Measurements from ENCODE around the gene MED13L.

DNA sequence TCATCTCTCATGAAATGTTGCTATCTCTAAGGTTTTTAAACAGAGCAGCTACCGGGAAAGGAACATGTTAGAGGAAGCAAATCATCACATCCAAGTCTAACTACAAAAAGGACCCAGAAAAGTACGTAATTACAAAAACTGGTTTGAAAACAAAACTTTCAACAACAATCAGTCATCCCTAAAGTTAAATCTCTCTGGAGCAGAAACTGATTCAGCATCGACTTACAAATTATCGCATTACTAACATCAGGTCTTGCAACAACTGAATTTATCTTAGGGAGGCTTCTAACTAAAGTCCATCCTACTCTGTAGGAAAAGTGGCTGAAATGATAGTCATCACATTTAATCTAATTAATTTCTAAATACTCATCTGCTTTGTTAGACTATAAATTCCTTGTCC lies 137.0 kb downstream of the MED13L start:
- TF ChIP-seq, protein P1, sequence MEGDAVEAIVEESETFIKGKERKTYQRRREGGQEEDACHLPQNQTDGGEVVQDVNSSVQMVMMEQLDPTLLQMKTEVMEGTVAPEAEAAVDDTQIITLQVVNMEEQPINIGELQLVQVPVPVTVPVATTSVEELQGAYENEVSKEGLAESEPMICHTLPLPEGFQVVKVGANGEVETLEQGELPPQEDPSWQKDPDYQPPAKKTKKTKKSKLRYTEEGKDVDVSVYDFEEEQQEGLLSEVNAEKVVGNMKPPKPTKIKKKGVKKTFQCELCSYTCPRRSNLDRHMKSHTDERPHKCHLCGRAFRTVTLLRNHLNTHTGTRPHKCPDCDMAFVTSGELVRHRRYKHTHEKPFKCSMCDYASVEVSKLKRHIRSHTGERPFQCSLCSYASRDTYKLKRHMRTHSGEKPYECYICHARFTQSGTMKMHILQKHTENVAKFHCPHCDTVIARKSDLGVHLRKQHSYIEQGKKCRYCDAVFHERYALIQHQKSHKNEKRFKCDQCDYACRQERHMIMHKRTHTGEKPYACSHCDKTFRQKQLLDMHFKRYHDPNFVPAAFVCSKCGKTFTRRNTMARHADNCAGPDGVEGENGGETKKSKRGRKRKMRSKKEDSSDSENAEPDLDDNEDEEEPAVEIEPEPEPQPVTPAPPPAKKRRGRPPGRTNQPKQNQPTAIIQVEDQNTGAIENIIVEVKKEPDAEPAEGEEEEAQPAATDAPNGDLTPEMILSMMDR (IDR thresholded peaks at IDR 0.05) = no peak
- TF ChIP-seq, protein P2, sequence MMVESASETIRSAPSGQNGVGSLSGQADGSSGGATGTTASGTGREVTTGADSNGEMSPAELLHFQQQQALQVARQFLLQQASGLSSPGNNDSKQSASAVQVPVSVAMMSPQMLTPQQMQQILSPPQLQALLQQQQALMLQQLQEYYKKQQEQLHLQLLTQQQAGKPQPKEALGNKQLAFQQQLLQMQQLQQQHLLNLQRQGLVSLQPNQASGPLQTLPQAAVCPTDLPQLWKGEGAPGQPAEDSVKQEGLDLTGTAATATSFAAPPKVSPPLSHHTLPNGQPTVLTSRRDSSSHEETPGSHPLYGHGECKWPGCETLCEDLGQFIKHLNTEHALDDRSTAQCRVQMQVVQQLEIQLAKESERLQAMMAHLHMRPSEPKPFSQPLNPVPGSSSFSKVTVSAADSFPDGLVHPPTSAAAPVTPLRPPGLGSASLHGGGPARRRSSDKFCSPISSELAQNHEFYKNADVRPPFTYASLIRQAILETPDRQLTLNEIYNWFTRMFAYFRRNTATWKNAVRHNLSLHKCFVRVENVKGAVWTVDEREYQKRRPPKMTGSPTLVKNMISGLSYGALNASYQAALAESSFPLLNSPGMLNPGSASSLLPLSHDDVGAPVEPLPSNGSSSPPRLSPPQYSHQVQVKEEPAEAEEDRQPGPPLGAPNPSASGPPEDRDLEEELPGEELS (CRISPR knock-in tag; IDR thresholded peaks at IDR 0.05) = no peak
- TF ChIP-seq, protein P3, sequence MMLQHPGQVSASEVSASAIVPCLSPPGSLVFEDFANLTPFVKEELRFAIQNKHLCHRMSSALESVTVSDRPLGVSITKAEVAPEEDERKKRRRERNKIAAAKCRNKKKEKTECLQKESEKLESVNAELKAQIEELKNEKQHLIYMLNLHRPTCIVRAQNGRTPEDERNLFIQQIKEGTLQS (CRISPR knock-in tag; conservative IDR thresholded peaks at IDR 0.05) = no peak
- no peak for TF ChIP-seq CREM (CRISPR knock-in tag; IDR thresholded peaks at IDR 0.05)
- TF ChIP-seq CBFB (CRISPR knock-in tag; IDR thresholded peaks at IDR 0.05; ENCODE audit: low read depth) = no peak
- TF ChIP-seq ZNF138 (CRISPR knock-in tag; conservative IDR thresholded peaks at IDR 0.05) = no peak
- no peak for TF ChIP-seq MAX (CRISPR knock-in tag; IDR thresholded peaks at IDR 0.05)
- no peak for TF ChIP-seq JUN (CRISPR knock-in tag; IDR thresholded peaks at IDR 0.05)
- no peak for TF ChIP-seq ELF4 (CRISPR knock-in tag; IDR thresholded peaks at IDR 0.05; ENCODE audit: low read depth)
- no peak for TF ChIP-seq ETV6 (CRISPR knock-in tag; IDR thresholded peaks at IDR 0.05)

Data from WTC11 (cell line).